ENCODE measurements around the gene LPAR3.

Gene LPAR3

DNA sequence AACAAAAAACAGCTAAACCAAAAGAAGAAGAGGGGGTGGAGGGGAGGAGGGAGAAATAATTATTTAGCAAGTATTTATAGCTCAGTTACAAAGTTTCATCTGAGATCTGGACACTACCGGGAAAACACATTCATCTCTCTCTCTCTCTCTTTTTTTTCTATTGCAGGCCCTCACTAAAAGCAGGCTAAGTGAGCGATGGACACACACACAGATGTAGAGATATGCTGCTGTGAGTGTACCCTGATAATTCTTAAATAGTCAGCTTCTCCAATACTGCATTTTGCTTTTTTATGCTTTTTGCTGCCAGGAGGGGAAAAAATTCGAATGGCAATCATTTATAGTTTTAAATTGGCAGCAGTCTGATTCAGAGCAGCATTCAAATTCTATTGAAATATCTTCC is 65.0 kb downstream of the LPAR3 start:
- no peak for DNase-seq (ENCODE audit: low read depth in 2 of 2)

DNA sequence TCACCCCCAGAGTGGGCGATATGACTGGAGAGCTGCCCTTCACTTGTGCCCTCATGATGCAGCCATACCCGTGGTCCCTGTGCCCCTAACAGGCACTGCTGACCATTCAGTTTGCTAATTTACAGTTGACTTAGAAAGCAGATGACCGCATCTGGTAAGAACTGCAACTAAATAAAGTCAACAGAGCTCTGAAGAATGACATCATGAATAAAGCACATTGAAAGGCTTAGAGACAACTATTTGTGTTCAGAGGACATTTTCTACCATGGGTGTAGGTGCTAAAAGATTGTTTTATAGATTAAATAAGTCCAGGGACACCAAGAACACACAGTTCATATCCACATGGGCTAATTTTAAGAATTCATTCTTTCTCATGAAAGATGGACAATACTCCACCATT is 65.5 kb downstream of the LPAR3 start:
- DNase-seq (ENCODE audit: low read depth in 2 of 2), result no peak

DNA sequence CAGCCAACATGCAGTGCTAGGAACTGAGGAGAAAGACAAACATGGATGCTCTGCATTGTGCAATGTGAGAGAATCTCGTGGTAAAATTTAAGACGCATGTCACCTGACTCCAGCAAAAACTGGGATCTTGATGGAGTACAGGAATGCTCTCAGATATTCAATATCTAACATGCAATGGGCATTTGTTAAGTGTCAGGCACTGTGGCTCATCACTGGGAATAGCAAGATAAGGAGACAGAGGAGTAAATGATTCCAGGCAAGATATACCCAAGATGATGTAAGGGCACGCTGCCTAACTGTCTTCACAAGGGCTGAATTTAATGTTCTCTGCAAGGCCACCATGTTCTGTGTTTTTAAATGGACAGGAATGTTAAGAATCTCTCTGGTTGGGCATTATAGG is 67.8 kb downstream of the LPAR3 start:
- no peak for DNase-seq (ENCODE audit: low read depth in 2 of 2)

DNA sequence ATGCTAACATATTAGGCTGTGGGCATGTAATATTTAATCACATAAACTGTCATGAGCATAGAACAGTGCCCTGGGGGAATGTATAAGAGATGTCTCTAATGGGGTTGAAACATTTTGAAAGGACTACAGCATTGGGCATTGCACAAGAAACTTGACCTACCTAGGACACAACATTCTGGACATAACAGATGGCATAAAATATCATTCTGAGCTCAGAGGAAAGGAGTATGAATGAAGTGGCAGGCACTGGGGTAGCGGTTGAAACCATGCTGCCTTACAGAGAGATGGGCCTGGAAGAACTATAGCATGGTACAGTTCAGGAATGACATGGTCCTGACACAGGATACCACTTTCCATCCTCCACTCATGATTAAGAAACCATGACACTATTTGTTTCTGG is 69.0 kb downstream of the LPAR3 start:
- no peak for DNase-seq (ENCODE audit: low read depth in 2 of 2)

DNA sequence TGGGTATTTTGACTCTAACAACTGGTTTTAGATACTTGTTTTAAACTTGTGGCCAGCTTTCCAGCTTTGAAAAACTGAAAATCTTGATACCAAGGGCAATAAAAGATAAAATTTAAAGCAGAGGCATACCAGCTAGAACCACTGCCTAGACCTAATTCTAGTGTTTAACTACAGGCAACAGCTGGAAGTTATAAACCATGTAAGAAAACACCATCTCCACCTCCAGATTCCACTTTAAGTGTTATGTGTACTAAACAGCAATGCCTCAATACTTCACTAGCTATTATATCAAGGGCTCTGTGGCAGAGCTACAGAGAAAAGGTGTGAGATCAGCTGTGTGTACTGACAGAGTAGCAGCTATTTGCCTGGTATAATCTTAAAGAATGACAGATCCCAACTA is 69.5 kb downstream of the LPAR3 start:
- DNase-seq (ENCODE audit: low read depth in 2 of 2), result no peak

DNA sequence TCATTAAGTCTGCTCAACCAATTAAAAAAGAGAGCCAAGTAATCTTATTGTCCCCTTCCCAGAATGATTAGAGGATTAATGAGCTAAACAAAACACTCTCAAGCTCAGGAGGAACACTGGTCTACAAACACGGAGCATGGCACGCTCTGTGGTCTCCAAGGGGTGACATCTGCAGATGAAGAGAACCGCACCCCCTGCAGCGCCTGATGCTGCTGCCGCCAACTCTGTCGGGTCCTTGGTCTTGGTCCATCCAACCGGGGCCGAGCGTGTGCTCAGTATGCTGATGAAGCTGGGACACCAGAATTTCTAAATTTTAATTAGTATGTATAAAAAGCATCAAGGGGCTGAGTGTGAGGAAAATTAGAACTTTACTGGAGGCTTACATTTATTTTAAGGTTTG is 82.7 kb downstream of the LPAR3 start:
- no peak for DNase-seq (ENCODE audit: low read depth in 2 of 2)

DNA sequence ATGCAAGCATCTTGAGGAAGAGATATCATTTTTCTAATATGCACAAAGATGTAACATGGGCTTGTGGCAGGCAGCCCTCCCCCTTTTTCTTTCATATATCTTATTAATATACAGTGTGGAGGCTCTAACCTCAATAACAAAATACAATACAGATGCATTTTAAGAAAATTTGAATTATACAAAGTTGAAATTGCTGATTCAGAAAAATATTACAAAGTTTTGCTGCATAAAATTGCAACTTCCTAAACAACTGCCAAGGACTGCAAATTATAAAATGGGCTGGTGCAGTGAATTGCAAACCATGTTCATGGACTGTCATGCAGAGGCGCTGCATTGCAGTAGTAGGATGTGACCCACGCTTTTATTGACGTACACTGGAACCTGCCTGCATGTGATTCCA is 84.0 kb downstream of the LPAR3 start:
- DNase-seq (ENCODE audit: low read depth in 2 of 2), result no peak

DNA sequence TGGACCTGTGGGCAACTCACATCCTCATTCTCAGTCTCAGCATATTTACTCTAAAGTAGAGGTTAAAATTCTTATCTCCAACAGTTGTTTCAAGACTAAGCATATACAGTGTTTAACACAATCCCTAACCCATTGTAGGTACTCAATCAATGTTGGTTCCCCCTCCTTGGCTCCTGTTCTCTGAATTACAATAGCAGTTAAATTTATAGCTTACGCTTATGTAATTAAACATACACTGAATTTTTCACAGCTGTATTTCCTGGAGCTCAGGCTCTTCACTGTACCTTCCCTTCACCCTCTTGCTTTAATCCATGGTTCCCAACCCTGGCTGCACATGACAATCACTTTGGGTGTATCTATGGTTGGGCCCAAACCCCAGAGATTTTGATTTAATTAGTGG is 89.4 kb downstream of the LPAR3 start:
- DNase-seq (ENCODE audit: low read depth in 2 of 2), result no peak

DNA sequence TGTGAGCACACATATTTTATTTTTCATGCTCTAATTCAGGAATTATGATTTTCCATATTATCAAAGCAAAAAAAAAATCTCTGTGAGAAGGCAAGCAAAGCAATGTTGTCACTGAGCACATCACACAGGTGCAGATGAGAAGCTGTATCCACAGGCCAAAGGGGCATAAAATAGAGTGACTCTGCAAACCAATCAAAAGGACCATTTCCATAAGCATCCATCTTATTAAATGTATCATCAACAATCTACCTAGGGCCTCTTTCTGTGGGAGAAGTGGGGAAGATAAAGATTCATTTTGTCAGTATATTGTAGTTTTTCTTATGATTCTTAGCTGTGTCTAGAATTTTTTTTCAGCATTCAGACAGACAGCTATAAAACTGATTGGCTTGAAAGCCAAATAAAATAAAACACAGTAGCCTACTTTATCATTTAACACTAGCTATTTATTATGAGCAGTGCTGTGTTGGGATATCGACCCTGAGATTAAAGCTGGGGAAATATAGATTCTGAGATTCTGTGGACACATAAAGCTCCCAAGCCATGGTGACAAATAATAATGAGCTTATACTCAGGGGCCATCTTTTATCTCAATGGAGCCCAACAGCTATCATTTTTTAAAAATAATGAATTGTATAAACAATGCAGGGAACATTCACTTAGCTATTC is 90.3 kb downstream of the LPAR3 start:
- DNase-seq (ENCODE audit: low read depth in 2 of 2), result no peak

DNA sequence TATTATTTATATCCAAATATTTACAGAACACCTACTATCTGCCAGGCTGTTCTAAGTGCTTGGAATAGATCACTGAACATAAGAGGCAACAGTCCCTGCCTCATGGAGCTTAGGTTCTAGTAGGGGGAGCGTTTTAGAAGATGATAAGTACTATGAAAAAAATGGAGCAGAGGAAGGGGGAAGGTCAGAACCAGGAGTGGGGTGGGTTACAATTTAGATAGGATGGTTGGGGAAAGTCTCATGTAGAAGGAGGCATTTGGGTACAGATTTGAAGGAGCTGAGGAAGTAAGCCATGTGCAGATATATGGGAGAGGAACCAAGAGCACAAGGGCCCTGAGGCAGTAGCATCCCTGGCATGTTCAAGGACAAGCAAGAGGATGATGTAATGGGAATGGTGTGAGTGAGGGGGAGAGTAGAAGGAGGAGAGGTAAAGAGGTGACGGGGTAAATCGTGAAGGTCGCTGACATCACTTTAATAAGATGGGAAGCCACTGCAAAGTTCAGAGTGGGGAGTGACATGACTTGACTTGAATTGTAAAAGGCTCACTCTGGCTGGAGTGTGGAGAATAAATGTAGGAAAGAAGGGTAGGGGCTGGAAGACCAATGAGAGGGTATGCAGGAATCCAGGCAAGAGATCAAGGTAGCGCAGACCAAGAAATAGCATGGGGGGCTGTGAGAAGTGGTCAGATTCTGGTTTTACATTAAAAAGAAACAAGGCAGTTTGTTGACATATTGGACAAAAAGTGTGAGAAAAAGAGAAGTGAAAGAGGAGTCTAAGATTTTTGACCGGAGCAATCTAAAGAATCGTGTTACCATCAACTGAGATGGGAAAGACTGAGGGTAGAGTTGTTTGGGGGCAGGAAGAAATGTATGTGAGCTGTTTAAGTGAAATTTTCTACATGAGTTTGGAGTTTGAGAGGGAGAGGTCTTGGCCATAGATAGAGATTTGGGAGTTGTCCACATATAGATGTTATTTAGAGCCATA is 92.6 kb downstream of the LPAR3 start:
- DNase-seq (ENCODE audit: low read depth in 2 of 2), result no peak

DNA sequence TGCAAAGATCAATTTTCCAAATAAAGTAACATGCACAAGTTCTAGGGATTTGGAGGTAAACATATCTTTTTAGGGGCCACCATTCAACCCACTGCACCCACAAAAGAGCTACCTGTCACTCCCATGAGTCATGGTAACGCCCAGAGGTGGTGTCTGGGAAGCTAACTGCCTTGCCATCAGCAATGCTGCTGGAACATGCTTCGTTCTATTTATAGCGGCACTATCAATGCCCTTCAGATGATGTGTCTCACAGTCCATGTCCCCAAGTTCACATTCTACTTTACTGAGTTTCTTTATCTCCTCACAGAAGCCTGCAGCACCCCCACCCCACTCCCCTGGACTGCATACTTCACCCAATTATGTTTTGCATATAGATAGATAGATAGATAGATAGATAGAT is 95.4 kb downstream of the LPAR3 start:
- DNase-seq (ENCODE audit: low read depth in 2 of 2), result no peak

DNA sequence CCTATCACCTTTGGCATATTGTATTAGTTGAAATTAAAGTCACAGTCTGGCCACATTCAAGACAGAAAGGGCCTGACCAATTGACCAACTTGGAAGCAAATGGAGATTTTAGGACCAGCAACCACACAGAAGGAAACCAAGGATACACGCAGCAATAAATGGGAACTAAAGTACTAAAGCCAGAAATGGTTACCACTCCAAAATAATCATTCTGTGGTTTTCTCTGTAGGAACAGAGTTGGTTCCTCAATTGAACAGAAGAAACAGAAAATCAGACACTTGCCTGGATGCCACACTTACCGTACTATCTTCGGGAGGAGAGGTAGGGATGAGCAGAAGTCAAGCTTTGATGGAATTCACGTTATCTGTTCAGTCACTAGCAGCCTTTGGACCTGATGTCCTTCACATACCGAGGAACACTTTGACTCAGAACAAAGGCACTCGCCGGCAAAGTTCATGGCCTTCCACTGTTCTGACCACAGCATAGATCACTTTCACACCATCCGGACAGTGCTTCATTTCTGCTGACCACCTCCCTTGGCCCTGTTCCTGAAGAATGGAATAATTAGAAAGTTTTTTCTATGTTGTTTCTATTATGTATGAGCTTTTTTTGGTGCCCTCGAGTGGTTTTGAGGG is 96.9 kb downstream of the LPAR3 start:
- DNase-seq (ENCODE audit: low read depth in 2 of 2), result no peak

DNA sequence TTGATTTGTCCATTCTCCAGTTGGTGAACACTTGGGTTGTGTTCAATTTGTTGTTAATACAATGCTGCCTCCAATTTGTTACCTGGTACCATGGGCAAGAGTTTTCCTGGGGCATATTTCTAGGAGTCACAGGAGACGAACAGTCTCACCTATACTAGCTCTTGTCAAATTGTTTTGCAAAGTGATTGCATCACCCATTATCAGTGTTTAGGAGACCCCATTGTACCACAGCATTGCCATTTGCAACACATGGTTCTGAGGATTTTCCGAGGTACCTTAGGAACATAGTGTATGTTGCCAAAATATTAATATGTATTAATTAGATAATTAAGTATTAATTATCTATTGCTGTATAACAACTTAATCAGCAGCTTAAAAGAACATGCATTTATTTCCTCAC is 97.8 kb downstream of the LPAR3 start:
- no peak for DNase-seq (ENCODE audit: low read depth in 2 of 2)

DNA sequence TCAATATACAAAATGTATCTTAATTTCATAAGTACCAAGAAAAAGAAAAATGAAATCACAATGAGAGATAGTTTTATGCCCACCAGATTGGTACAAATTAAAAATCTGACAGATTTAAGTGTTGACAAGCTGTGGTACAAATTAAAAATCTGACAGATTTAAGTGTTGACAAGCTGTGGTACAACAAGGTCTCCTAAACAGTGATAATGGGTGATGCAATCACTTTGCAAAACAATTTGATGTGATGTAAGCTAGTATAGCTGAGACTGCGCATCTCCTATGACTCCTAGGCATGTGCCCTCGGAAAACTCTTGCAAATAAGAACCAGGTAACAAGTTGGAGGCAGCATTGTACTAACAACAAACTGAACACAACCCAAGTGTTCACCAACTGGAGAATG is 100.6 kb downstream of the LPAR3 start:
- DNase-seq (ENCODE audit: low read depth in 2 of 2), result no peak

DNA sequence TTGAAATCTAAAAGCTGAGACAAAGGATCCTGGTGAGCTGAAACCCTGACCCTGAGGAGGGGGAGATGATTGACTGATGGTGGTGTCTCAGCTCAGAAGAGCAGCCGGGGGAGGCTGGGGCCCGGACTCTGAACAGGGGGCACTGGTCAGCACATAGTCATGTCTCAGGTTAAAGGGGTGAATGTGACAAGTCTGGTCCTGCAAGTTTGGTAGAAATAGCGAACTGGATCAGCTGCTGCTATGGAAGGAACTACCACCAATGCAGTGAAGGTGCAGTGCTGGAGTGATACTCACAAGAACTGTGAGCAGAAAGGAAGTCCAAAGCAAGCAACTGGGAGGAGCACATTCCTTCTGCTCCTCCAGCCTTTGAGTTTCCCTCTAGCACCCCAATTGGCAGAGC is 104.0 kb downstream of the LPAR3 start:
- no peak for DNase-seq (ENCODE audit: low read depth in 2 of 2)

DNA sequence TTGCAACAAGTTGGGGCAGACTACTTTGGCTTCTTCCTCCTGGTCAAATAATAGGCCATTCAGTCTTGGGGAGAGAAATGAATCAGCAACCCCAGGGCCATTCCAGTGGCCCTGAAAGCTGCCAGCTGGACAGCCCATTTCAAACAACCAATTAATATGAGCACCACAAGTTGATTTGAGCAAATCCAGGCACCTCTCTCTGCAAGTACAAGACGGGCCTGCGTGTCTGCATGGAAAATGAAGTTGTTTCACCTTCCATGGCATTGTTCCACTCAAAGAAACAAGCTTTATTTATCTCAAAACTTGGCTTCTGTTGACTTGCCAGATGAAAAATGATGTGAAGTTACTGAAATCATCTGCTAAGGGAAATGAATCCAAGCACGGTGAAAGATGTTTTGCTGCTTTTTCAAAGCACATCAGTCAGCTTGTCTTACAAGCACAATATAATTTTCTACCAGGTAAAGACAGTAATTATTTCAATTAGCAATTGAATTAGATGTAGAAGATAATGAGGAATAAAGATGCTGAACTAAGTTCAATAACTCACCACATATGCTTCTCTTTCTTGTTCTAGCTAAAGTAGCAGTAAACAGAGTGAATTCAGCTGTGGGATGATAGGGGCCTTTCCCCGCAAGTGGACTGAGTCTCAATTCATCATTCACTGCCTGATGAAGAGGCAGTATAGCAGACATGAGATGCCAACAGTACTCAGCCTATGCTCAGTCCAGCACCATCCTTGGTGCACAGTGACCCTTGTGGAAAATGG is 107.6 kb downstream of the LPAR3 start:
- no peak for DNase-seq (ENCODE audit: low read depth in 2 of 2)

DNA sequence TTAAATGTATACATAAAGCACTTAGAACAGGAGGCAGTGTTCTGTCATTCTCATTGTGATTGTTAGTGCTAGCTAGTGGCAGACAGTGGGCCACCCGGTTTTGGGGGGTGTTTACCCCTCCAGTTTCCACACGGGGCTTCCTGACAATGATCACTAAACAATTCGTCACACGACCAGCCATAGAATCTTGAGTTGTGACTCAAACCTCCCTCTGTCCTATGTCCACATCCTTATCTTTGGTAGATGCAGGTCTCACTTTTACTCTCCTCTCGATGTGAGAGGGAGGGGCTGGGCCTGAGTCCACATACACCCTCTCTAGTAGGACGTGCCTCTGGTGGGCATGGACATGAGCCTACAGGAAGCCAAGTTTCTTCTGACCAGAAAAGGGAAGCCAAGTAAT is 110.1 kb downstream of the LPAR3 start:
- DNase-seq (ENCODE audit: low read depth in 2 of 2), result no peak

DNA sequence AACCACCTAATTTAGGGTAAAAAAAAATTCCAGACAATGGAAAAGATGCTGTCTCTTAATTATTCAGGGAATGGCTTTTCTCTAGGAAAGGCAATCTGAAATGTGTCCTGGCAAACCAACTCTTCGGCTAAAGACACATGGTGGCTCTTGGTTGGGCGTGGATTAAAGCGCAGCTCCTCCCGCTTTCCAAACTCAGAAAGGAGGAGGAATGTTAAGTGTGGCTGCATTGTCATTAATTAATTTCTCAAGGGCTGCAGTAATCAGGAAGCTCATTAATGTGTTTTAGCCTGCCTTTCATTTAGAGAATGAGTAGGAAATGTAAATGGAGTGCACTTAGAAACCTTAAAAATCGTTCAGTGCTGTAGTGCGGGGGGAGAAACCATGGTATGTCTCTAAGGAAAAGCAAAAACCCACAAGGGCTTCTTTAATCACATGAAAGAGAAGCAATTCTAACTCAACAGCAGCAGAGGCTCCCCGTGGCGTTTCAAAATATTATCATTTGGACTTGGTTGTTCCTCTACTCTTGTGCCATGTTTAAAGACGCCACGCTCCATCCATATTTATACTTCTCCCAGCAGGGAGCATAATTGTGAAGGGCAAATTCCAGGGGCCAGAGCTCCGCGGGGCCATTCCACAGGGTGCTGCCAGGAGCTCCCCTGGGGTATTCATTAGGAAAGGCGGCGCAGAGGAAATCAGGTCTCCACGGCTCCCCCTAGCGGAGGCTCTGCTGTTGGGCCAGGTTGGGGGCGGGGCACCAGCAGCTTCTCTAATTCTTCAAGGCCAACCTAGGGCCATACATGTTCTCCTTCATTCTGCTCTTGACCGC is 110.8 kb downstream of the LPAR3 start:
- DNase-seq (ENCODE audit: low read depth in 2 of 2), result peak; percentile 63 to 80

DNA sequence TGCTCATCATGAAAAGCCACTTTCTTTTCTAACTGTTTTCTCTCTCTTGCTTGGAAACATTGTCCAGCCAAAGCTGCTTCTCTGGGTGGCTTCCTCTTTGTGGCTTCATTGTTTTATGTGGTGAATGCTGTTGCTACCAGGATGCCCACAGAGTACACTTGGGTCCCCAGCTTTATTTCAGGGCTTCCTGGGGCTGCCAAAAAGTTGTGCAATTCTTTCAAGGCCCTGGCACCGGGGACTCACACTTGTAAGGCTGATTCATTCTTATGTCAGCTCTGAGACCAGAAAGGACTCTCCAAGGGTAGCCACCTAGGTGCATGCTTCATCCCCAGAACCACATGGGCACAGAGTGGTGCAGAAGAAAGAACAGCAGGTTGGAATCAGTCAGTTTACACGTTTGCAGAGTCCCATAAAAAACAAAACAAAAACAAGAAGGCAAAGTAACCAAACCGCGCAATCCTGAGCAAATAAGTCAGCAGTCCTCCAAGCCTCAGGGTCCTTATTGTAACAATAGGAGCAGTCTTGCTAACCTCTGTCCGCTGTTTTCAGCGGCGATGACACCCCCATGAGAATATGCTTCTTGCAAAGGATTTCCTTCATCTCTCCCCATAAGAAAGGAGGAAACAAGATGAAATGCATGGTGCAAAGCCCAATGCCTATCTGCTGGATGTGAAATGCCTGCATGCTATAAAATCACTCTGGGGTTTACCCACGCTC is 112.8 kb downstream of the LPAR3 start:
- no peak for DNase-seq (ENCODE audit: low read depth in 2 of 2)

DNA sequence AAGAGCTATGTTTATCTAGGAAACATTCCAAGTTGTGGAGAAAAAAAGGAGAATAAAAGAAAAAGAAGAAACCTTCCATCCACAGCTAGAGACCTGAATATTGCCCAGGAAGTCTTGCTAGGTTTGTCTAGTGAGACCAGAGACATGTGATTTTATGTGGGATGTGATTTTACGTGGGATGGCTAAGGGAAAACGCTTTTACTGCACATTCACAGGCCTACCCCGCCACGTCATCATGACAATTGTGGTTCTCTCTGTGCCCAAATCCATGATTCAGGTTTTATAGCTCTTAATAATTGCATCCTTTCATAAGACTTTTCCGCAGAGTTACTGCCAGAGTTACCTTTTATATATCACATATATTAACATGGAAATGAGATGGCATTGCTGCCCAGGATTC is 116.4 kb downstream of the LPAR3 start:
- no peak for DNase-seq (ENCODE audit: low read depth in 2 of 2)

DNA sequence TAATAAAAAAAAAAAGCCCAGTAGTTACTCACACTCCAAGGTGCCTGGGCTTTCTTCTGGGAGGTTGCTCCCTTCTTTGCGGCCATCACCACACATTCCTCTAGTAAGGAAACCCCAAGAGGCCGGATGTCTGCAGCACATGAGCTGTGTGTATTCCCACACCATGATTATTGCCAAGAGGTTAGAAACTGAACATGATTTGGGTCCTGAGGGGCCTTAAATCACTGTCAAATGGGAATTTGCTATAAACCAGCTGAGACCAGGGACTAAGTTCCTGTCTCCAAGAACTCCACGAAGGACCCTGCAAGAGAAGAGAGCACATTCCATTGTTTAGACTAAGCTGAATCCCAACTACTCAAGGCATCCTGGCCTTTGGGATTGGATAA is 117.5 kb downstream of the LPAR3 start:
- DNase-seq (ENCODE audit: low read depth in 2 of 2), result no peak
